ENCODE results near the gene FAM219B. TPM values are rescaled to one million over a fixed set of nuclear protein-coding genes. Genes with fewer than 3 reads are reported as not detected.

Gene FAM219B
- total and polyA plus RNA-seq, 2 of the 8 experiments (the other 6 are each of a cell fraction or from before 2014, with no cell fraction given), result 57.1 to 66.6 TPM

DNA sequence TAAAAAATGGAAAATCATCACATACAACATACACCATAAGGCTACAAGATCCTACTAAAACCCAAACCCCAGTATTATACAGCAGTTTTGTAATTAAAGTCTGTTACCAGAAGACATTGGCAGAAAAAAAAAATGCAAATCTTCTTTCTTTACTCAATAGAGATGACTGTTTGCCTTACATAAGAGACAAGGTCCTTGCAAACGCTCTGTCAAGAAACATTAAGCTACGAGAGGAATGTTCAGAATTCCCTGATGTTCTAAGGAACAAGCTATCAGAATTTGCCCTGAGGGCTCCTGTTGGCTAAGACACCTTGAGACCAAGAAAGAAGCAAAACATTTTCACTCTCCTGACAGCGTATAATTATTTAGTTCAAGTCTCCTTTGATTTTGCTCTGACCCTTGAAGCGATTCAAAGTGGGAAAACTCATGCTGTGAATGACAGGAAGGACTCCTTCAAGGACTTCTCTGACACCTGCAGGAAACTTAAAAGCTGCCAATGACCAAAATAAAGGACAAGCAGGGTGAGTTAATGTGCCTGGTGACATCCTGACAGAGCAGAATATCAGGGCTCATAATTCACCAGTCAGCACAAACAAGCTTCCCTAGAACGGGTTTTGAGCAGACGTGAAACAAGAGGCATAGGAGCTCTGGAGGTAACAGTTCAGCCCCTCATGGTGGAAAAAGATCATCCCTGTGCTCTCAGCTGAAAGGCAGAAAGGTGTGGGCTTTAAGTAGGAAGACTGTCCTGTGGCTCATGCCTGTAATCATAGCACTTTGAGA lies 36.0 kb downstream of the FAM219B start (continued):
- TF ChIP-seq, protein P1, sequence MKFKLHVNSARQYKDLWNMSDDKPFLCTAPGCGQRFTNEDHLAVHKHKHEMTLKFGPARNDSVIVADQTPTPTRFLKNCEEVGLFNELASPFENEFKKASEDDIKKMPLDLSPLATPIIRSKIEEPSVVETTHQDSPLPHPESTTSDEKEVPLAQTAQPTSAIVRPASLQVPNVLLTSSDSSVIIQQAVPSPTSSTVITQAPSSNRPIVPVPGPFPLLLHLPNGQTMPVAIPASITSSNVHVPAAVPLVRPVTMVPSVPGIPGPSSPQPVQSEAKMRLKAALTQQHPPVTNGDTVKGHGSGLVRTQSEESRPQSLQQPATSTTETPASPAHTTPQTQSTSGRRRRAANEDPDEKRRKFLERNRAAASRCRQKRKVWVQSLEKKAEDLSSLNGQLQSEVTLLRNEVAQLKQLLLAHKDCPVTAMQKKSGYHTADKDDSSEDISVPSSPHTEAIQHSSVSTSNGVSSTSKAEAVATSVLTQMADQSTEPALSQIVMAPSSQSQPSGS (IDR thresholded peaks at IDR 0.05; ENCODE audit: low read length), result no peak
- TF ChIP-seq GABPA (IDR thresholded peaks at IDR 0.05; ENCODE audit: borderline replicate concordance, insufficient read depth, low read length) (no peak), SIRT6 (IDR thresholded peaks at IDR 0.05; ENCODE audit: low read length) (no peak), BCL11A (IDR thresholded peaks at IDR 0.05; ENCODE audit: low read depth in 2 of 2, low read length in 2 of 2) (no peak)

Measured in H1 (cell line).